DND-41 (cell line): ENCODE measurements around the gene SPEF2.
A peak's percentile ranks its signal among the peaks of the same experiment; 100 is the strongest.

ENCODE experiments used
- ATAC-seq: fragments of 200-7000 bp; cut with Tn5 transposase; 3 replicates; pipeline ENCODE4 v1.9.1; 2021; ENCODE audit warnings: low read depth; ENCODE audit not compliant: insufficient read depth
- DNase-seq: peaks from one replicate; pipeline ENCODE4 v3.0.0-alpha.2; 2020
- H2AFZ ChIP-seq: 2 replicates; pipeline ENCODE4 v1.6.0; 2012; ENCODE audit warnings: low read depth, low read length
- H3K27ac ChIP-seq: 2 replicates; pipeline ENCODE4 v1.5.1; 2012; ENCODE audit warnings: low read length, inconsistent platforms
- H3K27me3 ChIP-seq: fragments of 200-600 bp; sonication (generic); 2 replicates; pipeline ENCODE4 v1.6.0; 2012; ENCODE audit warnings: low read length, mild to moderate bottlenecking, inconsistent platforms; ENCODE audit not compliant: insufficient read depth, poor library complexity
- H3K36me3 ChIP-seq: 2 replicates; pipeline ENCODE4 v1.5.1; 2012; ENCODE audit warnings: low read length, inconsistent platforms; ENCODE audit not compliant: insufficient read depth
- H3K4me1 ChIP-seq: 2 replicates; pipeline ENCODE4 v1.5.1; 2012; ENCODE audit warnings: mild to moderate bottlenecking, low read length; ENCODE audit not compliant: insufficient read depth
- H3K4me2 ChIP-seq: 2 replicates; pipeline ENCODE4 v1.6.0; 2012; ENCODE audit warnings: mild to moderate bottlenecking, moderate library complexity, low read length, inconsistent platforms; ENCODE audit not compliant: insufficient read depth
- H3K4me3 ChIP-seq, 2 experiments: fragments of 200-600 bp in 1 of 2; shearing (Covaris generic) in 1 of 2; 2 replicates each; pipeline ENCODE4 v1.5.1; 2012 to 2016; ENCODE audit warnings: inconsistent platforms in 2 of 2, low read length in 2 of 2, mild to moderate bottlenecking in 2 of 2, low read depth in 1 of 2, moderate library complexity in 1 of 2
- H3K79me2 ChIP-seq: 2 replicates; pipeline ENCODE4 v1.6.0; 2012; ENCODE audit warnings: low read length, inconsistent platforms; ENCODE audit not compliant: insufficient read depth
- H3K9ac ChIP-seq: 2 replicates; pipeline ENCODE4 v1.6.0; 2012; ENCODE audit warnings: low read depth, mild to moderate bottlenecking, inconsistent platforms, low read length, moderate library complexity
- H3K9me3 ChIP-seq: 2 replicates; pipeline ENCODE4 v1.5.1; 2012; ENCODE audit warnings: low read length, moderate library complexity, mild to moderate bottlenecking, inconsistent platforms; ENCODE audit not compliant: insufficient read depth, severe bottlenecking
- H4K20me1 ChIP-seq: 2 replicates; pipeline ENCODE4 v1.6.0; 2012; ENCODE audit warnings: low read length; ENCODE audit not compliant: insufficient read depth
- EZH2 ChIP-seq: IDR thresholded peaks from 3 replicates; pipeline ENCODE4 v1.6.1; 2012; ENCODE audit warnings: borderline replicate concordance, low read depth, mild to moderate bottlenecking, moderate library complexity, low read length, inconsistent platforms; ENCODE audit not compliant: severe bottlenecking
- TF ChIP-seq, protein P1 (sequence below): IDR thresholded peaks from 2 replicates; pipeline ENCODE4 v1.5.1; 2012; ENCODE audit warnings: borderline replicate concordance, low read length, moderate library complexity, mild to moderate bottlenecking; ENCODE audit not compliant: poor library complexity, severe bottlenecking; ENCODE audit errors: extremely low read depth

Gene SPEF2

DNA sequence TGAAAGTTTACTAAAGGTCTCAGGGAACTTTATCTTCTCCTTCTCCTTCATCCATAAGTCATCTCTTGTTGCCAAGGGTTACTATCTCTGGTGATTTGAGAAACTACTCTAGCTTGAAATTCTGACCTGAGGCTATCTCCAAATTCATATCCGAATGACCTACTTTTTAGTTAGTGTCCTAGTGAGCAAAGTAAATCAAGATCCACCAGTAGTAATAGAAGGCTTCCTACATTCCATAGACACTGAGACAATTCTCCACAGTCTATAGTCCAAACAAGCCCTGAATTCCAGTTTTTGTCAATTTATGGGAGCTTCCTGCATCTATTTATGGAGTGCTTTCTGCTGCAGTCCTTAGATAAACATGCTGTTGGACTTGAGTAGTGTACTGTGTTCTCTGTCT, 244.1 kb downstream of the SPEF2 start:
- peaks cover 100% of the 10 kb centered on the region for H3K79me2 ChIP-seq
- H3K4me2 ChIP-seq, result peak overlapping the region; percentile 65

DNA sequence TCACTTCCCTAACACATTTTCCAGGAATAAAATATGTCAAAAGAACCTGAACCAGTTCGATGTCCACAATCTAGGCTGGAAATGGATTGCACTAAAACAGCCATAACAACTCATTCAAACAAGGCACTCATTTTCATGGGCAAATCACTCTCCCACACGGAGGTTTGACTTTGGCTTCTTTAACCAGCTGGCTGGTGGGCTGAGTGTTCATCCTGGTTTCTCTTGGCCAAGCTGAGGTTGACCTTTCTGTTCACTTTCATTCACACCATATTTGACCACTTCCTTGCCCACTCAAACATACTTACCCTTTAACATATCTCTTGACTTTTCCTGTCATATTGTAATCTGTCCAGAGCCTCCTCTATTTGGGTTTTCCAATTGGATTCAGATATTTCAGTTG, 244.5 kb downstream of the SPEF2 start:
- H3K79me2 ChIP-seq, result peaks cover 100% of the 10 kb centered on the region
- no peaks in the 10 kb centered on the region for H3K9me3 ChIP-seq

More for the DNA sequence above, 244.1 kb downstream of the SPEF2 start:
- H3K36me3 ChIP-seq, result peaks cover 86% of the 10 kb centered on the region
- peak overlapping the region; percentile 70 for H3K9ac ChIP-seq
- peaks cover 2% of the 10 kb centered on the region; the same call in 1 of the 2 replicates for H4K20me1 ChIP-seq
- DNase-seq, result no peak
- H3K4me1 ChIP-seq, result peaks cover 69% of the 10 kb centered on the region
- H3K27ac ChIP-seq, result peak overlapping the region; percentile 99
- no peaks in the 10 kb centered on the region for H3K9me3 ChIP-seq
- H3K27me3 ChIP-seq, result no peaks in the 10 kb centered on the region
- no peak overlapping the region for H2AFZ ChIP-seq
- H3K4me3 ChIP-seq, result peak overlapping the region; percentile 73 to 88; a peak in 3 of 4 replicates
- ATAC-seq, result no peak
- TF ChIP-seq EZH2, result no peak
- TF ChIP-seq, protein P1, sequence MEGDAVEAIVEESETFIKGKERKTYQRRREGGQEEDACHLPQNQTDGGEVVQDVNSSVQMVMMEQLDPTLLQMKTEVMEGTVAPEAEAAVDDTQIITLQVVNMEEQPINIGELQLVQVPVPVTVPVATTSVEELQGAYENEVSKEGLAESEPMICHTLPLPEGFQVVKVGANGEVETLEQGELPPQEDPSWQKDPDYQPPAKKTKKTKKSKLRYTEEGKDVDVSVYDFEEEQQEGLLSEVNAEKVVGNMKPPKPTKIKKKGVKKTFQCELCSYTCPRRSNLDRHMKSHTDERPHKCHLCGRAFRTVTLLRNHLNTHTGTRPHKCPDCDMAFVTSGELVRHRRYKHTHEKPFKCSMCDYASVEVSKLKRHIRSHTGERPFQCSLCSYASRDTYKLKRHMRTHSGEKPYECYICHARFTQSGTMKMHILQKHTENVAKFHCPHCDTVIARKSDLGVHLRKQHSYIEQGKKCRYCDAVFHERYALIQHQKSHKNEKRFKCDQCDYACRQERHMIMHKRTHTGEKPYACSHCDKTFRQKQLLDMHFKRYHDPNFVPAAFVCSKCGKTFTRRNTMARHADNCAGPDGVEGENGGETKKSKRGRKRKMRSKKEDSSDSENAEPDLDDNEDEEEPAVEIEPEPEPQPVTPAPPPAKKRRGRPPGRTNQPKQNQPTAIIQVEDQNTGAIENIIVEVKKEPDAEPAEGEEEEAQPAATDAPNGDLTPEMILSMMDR, result no peak

DNA sequence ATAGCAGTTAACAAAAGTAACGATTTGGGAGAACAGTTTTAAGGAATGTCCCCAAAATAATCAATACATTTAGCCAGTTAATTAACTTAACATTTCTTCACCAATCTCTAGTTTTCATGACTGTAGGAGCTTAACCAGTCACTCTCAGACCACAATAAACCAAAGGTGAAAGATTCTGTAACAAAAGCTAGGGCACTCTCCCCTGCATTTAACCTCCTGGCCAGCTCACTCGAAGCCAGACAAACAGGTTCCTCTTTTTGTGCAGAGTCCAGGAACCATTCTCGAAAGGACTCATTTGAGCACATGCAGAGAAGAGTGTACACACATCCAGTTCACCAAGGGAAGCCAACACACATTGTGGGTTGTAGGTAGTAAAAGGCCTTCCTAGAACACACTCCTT, 245.5 kb downstream of the SPEF2 start:
- Histone ChIP-seq H3K36me3 (peaks cover 97% of the 10 kb centered on the region), H3K4me1 (peaks cover 83% of the 10 kb centered on the region), H2AFZ (no peak overlapping the region), H3K79me2 (peaks cover 100% of the 10 kb centered on the region), H3K27me3 (no peaks in the 10 kb centered on the region), H3K4me2 (peak overlapping the region; percentile 65), H3K4me3 (peak overlapping the region; percentile 14 to 73; a peak in 3 of 4 replicates), H3K9me3 (no peaks in the 10 kb centered on the region), H3K27ac (peak overlapping the region; percentile 99), H4K20me1 (peaks cover 2% of the 10 kb centered on the region; the same call in 1 of the 2 replicates), H3K9ac (peak overlapping the region; percentile 70)
- ATAC-seq (peak; percentile 21; the same call in 2 of the 3 replicates), DNase-seq (peak; percentile 38)
- TF ChIP-seq, protein P1, result no peak
- no peak for TF ChIP-seq EZH2

More for the DNA sequence above, 244.5 kb downstream of the SPEF2 start:
- Histone ChIP-seq H3K36me3 (peaks cover 90% of the 10 kb centered on the region), H3K4me2 (peak overlapping the region; percentile 65), H3K4me1 (peaks cover 73% of the 10 kb centered on the region), H3K27me3 (no peaks in the 10 kb centered on the region), H3K9ac (peak overlapping the region; percentile 70), H3K4me3 (peak overlapping the region; percentile 73 to 88; a peak in 3 of 4 replicates), H3K27ac (peak overlapping the region; percentile 99), H2AFZ (no peak overlapping the region), H4K20me1 (peaks cover 2% of the 10 kb centered on the region; the same call in 1 of the 2 replicates)
- TF ChIP-seq EZH2, result no peak
- TF ChIP-seq, protein P1, result no peak
- no peak for DNase-seq
- ATAC-seq, result no peak
